GM18526 (cell line): Measurements from ENCODE around the gene SLC8A1.

Experiments used
- POLR2A ChIP-seq: IDR thresholded peaks from 3 replicates; pipeline ENCODE4 v1.6.1; 2011; ENCODE audit not compliant: insufficient read length; ENCODE audit errors: extremely low read depth

The SLC8A1 gene

GRCh38 chr2:40197121-40197520 lies 254.8 kb downstream of the SLC8A1 start:
- no peak for TF ChIP-seq POLR2A

- TF ChIP-seq POLR2A = no peak
These were observed 258.2 kb downstream of the SLC8A1 start for GRCh38 chr2:40193670-40194026.

- TF ChIP-seq POLR2A = no peak
These were observed 258.8 kb downstream of the SLC8A1 start for GRCh38 chr2:40192864-40193669.

- TF ChIP-seq POLR2A = no peak
These were observed 261.4 kb downstream of the SLC8A1 start for GRCh38 chr2:40190457-40190856.

- TF ChIP-seq POLR2A = no peak
These were observed 262.0 kb downstream of the SLC8A1 start for GRCh38 chr2:40189881-40190280.

DNA sequence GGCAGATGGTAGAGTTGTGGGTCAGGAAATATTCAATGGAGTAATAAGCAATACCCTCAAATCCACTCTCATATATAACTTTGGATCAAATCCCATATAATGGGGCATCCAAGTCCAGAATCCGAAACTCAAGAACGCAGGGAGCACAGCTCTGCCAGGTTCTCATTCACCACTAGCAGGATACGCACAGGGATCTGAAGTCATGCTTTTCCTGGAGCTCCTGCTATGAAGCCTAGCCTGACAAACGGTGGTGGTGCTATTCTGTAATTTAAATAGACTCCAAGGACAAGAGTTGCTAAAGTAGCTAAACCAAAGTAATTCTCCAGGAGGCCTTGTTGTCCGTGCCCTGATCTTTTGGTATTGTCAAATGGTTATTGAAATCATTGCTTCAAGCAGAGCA lies 264.8 kb downstream of the SLC8A1 start:
- no peak for TF ChIP-seq POLR2A

DNA sequence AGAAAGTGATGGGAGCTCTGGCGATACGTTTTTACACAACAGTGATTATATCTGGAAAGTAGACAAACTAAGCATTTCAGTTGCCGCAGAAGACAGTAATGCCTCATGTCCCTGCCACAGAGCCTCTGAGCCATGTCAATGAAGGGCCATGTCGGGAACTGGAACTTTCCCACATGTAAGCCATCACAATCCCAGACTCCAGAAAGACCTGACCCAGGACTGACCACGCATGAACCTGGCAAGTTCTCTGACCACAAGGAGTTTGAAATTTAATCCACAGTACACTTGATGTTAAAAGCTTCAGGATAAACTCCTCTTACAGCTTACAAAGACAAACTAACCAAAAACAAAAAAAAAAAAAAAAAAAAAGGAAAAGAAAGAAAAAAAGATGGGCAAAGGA lies 267.3 kb downstream of the SLC8A1 start:
- no peak for TF ChIP-seq POLR2A

- TF ChIP-seq POLR2A = no peak
These were observed 270.0 kb downstream of the SLC8A1 start for GRCh38 chr2:40181855-40182254.

DNA sequence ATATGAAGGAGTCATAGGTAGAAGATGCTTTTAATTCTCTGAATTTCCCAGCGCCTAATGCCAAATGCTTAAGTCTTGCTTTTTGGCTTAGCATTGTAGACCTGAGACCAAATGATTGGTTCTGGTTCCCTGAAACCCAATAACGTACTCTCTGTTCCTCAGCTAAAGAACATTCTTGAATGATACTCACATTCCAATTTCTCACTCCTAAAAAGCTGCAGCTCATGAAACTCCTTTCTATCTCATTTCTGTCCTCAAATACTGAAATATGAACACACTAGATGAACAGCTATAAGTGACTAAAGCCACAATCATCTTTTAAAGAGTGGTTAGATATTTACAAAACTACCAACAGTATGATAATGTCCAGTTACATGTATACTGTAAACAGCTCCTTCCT lies 272.1 kb downstream of the SLC8A1 start:
- TF ChIP-seq POLR2A = no peak

GRCh38 chr2:40178971-40179370 lies 272.9 kb downstream of the SLC8A1 start:
- no peak for TF ChIP-seq POLR2A

DNA sequence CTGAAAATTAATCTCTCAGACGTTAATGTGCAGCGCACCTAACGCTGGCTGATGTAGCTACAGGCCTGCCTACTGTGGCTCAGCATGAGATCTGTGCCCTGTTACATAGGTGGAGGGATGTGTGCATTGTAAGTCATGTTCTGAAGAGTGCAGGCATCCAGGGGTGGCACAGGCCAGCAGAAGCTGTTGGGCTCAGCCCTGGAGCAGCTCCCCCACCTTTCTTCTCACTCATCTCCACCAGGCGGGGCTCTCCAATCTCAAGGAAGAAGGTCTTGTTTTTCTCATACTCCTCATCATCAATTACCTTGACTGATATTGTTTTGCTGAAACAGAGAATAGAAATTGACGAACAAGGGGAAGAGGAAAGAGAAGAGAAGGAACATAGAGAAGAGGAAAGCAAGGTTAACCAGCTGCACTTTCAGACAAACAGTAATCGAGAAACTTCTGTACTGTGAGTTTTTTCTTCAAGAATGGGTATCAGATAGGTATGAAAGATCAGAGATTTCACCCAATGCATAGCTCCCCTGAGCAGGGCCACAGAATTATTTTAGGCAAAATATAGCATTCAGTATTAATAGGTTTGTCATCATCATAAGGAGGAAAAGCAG lies 273.6 kb downstream of the SLC8A1 start:
- no peak for TF ChIP-seq POLR2A

GRCh38 chr2:40177366-40177765 lies 274.5 kb downstream of the SLC8A1 start:
- no peak for TF ChIP-seq POLR2A

- TF ChIP-seq POLR2A = no peak
These were observed 278.6 kb downstream of the SLC8A1 start for GRCh38 chr2:40173276-40173675.

DNA sequence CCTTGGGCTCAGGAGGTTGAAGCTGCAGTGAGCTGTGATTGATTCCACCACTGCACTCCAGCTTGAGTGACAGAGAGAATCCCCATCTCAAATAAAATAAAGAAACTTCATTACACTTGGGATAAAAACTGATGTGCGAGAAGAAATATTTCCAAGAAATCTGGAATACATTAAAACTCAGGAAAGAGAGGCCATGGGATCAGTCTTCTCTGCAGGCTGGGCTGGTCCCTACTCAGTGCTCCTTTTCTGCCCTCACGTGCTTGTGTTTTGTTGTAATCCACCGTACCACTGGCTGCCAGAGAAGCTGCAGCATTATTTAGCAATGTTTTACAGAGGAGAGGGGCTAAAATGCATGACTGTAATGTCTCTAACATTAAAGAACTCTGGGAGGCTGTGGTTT lies 282.0 kb downstream of the SLC8A1 start:
- no peak for TF ChIP-seq POLR2A

- TF ChIP-seq POLR2A = no peak
These were observed 282.5 kb downstream of the SLC8A1 start for GRCh38 chr2:40169430-40169829.

- TF ChIP-seq POLR2A = no peak
These were observed 283.3 kb downstream of the SLC8A1 start for GRCh38 chr2:40168546-40168945.

DNA sequence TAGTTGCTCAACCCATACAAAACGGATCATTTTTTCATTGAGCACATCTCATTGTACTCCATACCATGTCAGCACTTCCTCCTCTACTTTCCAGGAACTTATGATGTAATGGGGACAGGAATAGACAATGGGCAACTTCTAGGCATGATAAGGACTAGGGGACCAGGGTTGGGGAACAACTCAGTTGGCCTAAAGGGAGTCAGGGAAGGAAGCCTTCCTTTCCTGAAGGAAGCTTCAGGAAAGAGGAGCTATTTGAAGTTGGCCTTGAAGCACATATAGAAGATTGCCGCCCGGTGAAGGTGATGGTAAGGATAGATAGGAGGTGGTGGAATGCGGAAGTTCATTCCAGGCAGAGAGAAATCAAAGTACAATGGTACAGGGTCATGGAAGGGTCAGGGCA lies 283.9 kb downstream of the SLC8A1 start:
- TF ChIP-seq POLR2A = no peak
